Measurements from ENCODE around the gene PRR33.

PRR33 gene

GRCh38 chr11:1848640-1849430, 42.9 kb downstream of the PRR33 start:
- DNase-seq (ENCODE audit: low read depth in 2 of 2): no peak

- DNase-seq (ENCODE audit: low read depth in 2 of 2): no peak
Measured at GRCh38 chr11:1847926-1848639, 43.6 kb downstream of the PRR33 start.

GRCh38 chr11:1847006-1847735, 44.5 kb downstream of the PRR33 start:
- no peak for DNase-seq (ENCODE audit: low read depth in 2 of 2)

- no peak for DNase-seq (ENCODE audit: low read depth in 2 of 2)
Measured at GRCh38 chr11:1846453-1846932, 45.2 kb downstream of the PRR33 start.

GRCh38 chr11:1845561-1846452, 45.9 kb downstream of the PRR33 start:
- DNase-seq (ENCODE audit: low read depth in 2 of 2): no peak

- no peak for DNase-seq (ENCODE audit: low read depth in 2 of 2)
Measured at GRCh38 chr11:1845095-1845429, 46.6 kb downstream of the PRR33 start.

GRCh38 chr11:1844221-1845094, 47.2 kb downstream of the PRR33 start:
- DNase-seq (ENCODE audit: low read depth in 2 of 2): no peak

- DNase-seq (ENCODE audit: low read depth in 2 of 2): no peak
Measured at GRCh38 chr11:1843796-1844195, 47.9 kb downstream of the PRR33 start.

GRCh38 chr11:1843098-1843473, 48.6 kb downstream of the PRR33 start:
- no peak for DNase-seq (ENCODE audit: low read depth in 2 of 2)

GRCh38 chr11:1842149-1843097, 49.3 kb downstream of the PRR33 start:
- DNase-seq (ENCODE audit: low read depth in 2 of 2): no peak

GRCh38 chr11:1841511-1842148, 50.1 kb downstream of the PRR33 start:
- no peak for DNase-seq (ENCODE audit: low read depth in 2 of 2)

GRCh38 chr11:1840780-1841480, 50.8 kb downstream of the PRR33 start:
- no peak for DNase-seq (ENCODE audit: low read depth in 2 of 2)

- no peak for DNase-seq (ENCODE audit: low read depth in 2 of 2)
Measured at GRCh38 chr11:1839924-1840779, 51.5 kb downstream of the PRR33 start.

- no peak for DNase-seq (ENCODE audit: low read depth in 2 of 2)
Measured at GRCh38 chr11:1839204-1839923, 52.3 kb downstream of the PRR33 start.

- DNase-seq (ENCODE audit: low read depth in 2 of 2): no peak
Measured at GRCh38 chr11:1838426-1839144, 53.1 kb downstream of the PRR33 start, which contains the start of gene TNNI2. TSS of gene TNNI2 (plus strand) at chr11:1838981. CDS start at chr11:1839697, 716 bp downstream.
